Hepatocyte (in vitro differentiated cells): ENCODE data around the gene CABCOCO1.

Experiments used
- CTCF ChIP-seq: fragments of 200-600 bp; sonication (generic); IDR thresholded peaks from 2 replicates; pipeline ENCODE4 v1.5.1; 2016; ENCODE audit warnings: antibody characterized with exemption, mild to moderate bottlenecking; ENCODE audit not compliant: poor library complexity
- EZH2phosphoT487 ChIP-seq: fragments of 200-600 bp; sonication (generic); IDR thresholded peaks from one replicate; pipeline ENCODE4 v1.6.1; 2018; ENCODE audit warnings: antibody characterized with exemption, mild to moderate bottlenecking, low read depth, moderate library complexity; ENCODE audit not compliant: unreplicated experiment, severe bottlenecking

- TF ChIP-seq CTCF (no peak), EZH2phosphoT487 (no peak)
Measured at GRCh38 chr10:61810263-61810662, 147.5 kb downstream of the CABCOCO1 start.
